Measurements from ENCODE around the gene CYP4B1.

- no peak for TF ChIP-seq CTCF (IDR thresholded peaks at IDR 0.05)
- no peak for TF ChIP-seq POLR2A (IDR thresholded peaks at IDR 0.05)
These were observed 2.6 kb downstream of the CYP4B1 start for GRCh38 chr1:46801323-46802055.

Measured in heart left ventricle (tissue), 13 donors.